Lower leg skin (tissue), 3 donors: ENCODE measurements around the gene CCSER1.
"Not testable (repeated sequence)": the region's sequence is repeated elsewhere in the genome, so short reads cannot be mapped to it uniquely, and the experiment has no call there.

ENCODE experiments used
- CTCF ChIP-seq, 3 donors: fragments of 450-650 bp; IDR thresholded peaks; one replicate each; pipeline ENCODE4 v1.5.1; 2016; ENCODE audit warnings: antibody characterized with exemption in 3 of 3, mild to moderate bottlenecking in 3 of 3, moderate library complexity in 2 of 3
- POLR2A ChIP-seq, 2 donors: fragments of 450-650 bp; IDR thresholded peaks; one replicate each; pipeline ENCODE4 v1.6.1; 2016 to 2017; ENCODE audit warnings: antibody characterized with exemption in 2 of 2, mild to moderate bottlenecking in 1 of 2, moderate library complexity in 1 of 2

GRCh38 chr4:91185061-91185460 lies 1057.9 kb downstream of the CCSER1 start:
- not testable (repeated sequence) for TF ChIP-seq CTCF, POLR2A (IDR thresholded peaks at IDR 0.05)
